BLaER1 treated with 17β-estradiol and CSF1 and Interleukin-3, amounts not matched to agents 10 nM and 100 nM (cell line): ENCODE measurements around the gene ASB2.

ENCODE experiments used
- H3K27ac ChIP-seq, 11 experiments: shearing (Covaris generic); formaldehyde crosslinking; 2 replicates each; pipeline ENCODE4 v1.8.1; 2022
- H3K27me3 ChIP-seq, 11 experiments: shearing (Covaris generic); formaldehyde crosslinking; 2 replicates each; pipeline ENCODE4 v1.8.1; 2022
- H3K36me3 ChIP-seq, 11 experiments: shearing (Covaris generic); formaldehyde crosslinking; 2 replicates each; pipeline ENCODE4 v1.8.1; 2022
- H3K4me1 ChIP-seq, 10 experiments: shearing (Covaris generic); formaldehyde crosslinking; 2 replicates each; pipeline ENCODE4 v1.8.1; 2022
- H3K4me2 ChIP-seq, 11 experiments: shearing (Covaris generic); formaldehyde crosslinking; 2 replicates each; pipeline ENCODE4 v1.8.1; 2022
- H3K4me3 ChIP-seq, 10 experiments: shearing (Covaris generic); formaldehyde crosslinking; 2 replicates each; pipeline ENCODE4 v1.8.1; 2022
- H3K9ac ChIP-seq, 11 experiments: shearing (Covaris generic); formaldehyde crosslinking; 2 replicates each; pipeline ENCODE4 v1.8.1; 2022
- H3K9me3 ChIP-seq, 11 experiments: shearing (Covaris generic); formaldehyde crosslinking; replicated peaks in 1 of 11; 2 replicates each; pipeline ENCODE4 v1.8.1; 2022
- H4K20me1 ChIP-seq, 11 experiments: shearing (Covaris generic); formaldehyde crosslinking; 2 replicates each; pipeline ENCODE4 v1.8.1; 2022
- Cebpa-rat ChIP-seq, 11 experiments: shearing (Covaris generic); IDR thresholded peaks; 2 replicates each; pipeline ENCODE4 v1.8.1; 2022

The ASB2 gene

GRCh38 chr14:93892505-93892839 is 83.9 kb downstream of the ASB2 start:
- Histone ChIP-seq H3K9me3 (no peaks in the 10 kb centered on the region), H3K4me3 (no peak overlapping the region), H3K9ac (no peak overlapping the region), H3K27me3 (no peaks in the 10 kb centered on the region), H3K4me1 (peaks cover 0 to 5% (median under 1%) of the 10 kb centered on the region in 10 experiments; a peak in 7 of 20 replicates), H4K20me1 (no peaks in the 10 kb centered on the region; a peak in 1 of 22 replicates), H3K4me2 (no peak overlapping the region), H3K36me3 (no peaks in the 10 kb centered on the region), H3K27ac (no peak overlapping the region)
- TF ChIP-seq Cebpa-rat (IDR thresholded peaks at IDR 0.05) = no peak

DNA sequence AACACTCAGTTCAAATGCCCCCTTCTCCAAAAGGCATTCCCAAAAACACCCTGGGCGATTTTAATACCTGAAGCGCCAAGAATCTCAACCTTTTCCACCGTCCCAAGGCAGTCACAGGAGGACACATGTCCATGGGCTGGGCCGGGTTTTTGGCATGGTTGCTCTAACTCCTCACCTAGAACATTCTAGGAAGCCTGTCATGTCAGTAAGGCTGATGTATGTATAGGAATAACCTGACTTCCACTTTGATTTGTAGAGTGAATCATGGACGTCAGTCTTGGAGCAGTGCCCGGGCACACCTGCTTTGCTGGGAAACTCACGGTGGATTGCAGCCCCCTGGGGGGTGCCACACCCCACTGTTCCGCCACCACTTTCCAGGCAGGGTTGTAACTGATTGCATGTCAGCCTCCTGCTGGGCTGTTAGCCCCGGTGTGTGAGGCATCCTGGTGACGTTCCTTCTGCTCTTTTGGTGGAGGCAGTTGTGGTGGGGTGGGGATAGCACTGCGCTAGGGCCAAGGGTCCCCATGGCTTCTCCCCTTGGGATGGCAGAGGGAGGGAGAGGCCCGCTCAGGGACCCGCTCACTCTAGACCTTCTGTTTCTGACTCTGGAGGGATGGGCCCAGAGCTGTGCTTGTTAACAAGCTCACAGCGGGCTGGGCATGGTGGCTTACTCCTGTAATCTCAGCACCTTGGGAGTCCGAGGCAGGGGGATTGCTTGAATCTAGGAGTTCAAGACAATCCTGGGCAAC is 84.4 kb downstream of the ASB2 start:
- Histone ChIP-seq H4K20me1 (no peaks in the 10 kb centered on the region; a peak in 1 of 22 replicates), H3K36me3 (no peaks in the 10 kb centered on the region), H3K9ac (no peak overlapping the region), H3K4me3 (no peak overlapping the region), H3K4me2 (no peak overlapping the region), H3K27me3 (no peaks in the 10 kb centered on the region), H3K27ac (no peak overlapping the region), H3K4me1 (peaks cover 0 to 5% (median 0%) of the 10 kb centered on the region in 10 experiments; a peak in 3 of 20 replicates), H3K9me3 (no peaks in the 10 kb centered on the region)
- no peak for TF ChIP-seq Cebpa-rat (IDR thresholded peaks at IDR 0.05)

DNA sequence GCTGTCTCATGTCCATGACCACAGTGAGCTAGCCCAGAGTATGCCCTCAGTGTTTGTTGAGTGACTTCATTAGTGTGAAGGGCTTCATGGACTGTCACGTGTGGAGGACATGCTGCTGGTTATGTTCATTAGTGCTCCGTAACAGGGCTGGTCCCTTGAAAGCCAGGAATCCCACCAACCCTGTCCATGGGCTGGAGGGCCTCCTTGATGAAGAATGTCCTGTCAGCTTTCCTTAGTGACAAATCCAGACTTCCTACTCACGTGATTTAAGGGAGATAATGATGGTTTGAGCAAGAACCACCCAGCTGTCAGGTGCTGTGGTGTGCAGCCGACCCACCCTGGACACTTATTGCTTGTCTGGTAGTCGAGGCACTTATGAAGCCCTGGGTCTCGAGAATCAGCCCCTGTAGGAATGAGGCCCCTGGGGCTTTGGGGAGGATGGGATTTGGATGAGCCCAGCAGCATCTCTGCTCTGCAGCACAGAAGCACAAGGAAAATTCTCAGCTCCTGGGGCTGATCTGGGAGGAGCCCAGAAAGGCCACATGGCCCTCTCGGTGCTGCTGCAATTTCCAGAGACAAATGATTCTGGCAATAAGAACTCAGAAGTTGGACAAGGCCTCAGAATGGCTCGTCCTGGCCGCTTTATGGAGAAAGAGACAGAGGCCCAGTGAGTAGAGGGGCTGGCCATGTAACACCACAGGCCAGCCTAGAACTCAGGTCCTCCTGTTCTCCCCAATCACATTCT is 86.5 kb downstream of the ASB2 start:
- H3K4me1 ChIP-seq = peaks cover 0 to 2% (median 0%) of the 10 kb centered on the region in 10 experiments; a peak in 1 of 20 replicates
- H3K9ac ChIP-seq = no peak overlapping the region
- no peak for TF ChIP-seq Cebpa-rat (IDR thresholded peaks at IDR 0.05)
- no peak overlapping the region; a peak in 1 of 22 replicates for H3K4me2 ChIP-seq
- no peaks in the 10 kb centered on the region for H3K36me3 ChIP-seq
- peaks cover 3 to 12% (median 11%) of the 10 kb centered on the region in 11 experiments; a peak in 17 of 22 replicates for H3K9me3 ChIP-seq
- no peaks in the 10 kb centered on the region for H3K27me3 ChIP-seq
- no peak overlapping the region for H3K27ac ChIP-seq
- no peaks in the 10 kb centered on the region; a peak in 1 of 22 replicates for H4K20me1 ChIP-seq
- no peak overlapping the region for H3K4me3 ChIP-seq

- H3K4me2 ChIP-seq = no peak overlapping the region; a peak in 1 of 22 replicates
- no peak overlapping the region for H3K9ac ChIP-seq
- no peak overlapping the region for H3K27ac ChIP-seq
- H3K36me3 ChIP-seq = no peaks in the 10 kb centered on the region
- no peaks in the 10 kb centered on the region; a peak in 1 of 22 replicates for H4K20me1 ChIP-seq
- TF ChIP-seq Cebpa-rat (IDR thresholded peaks at IDR 0.05) = no peak
- peaks cover 7 to 19% (median 13%) of the 10 kb centered on the region in 11 experiments; a peak in 17 of 22 replicates for H3K9me3 ChIP-seq
- no peak overlapping the region for H3K4me3 ChIP-seq
- H3K4me1 ChIP-seq = peaks cover 0 to 6% (median 0%) of the 10 kb centered on the region in 10 experiments; a peak in 1 of 20 replicates
- H3K27me3 ChIP-seq = no peaks in the 10 kb centered on the region
Observed at GRCh38 chr14:93888995-93889394, 87.4 kb downstream of the ASB2 start.

DNA sequence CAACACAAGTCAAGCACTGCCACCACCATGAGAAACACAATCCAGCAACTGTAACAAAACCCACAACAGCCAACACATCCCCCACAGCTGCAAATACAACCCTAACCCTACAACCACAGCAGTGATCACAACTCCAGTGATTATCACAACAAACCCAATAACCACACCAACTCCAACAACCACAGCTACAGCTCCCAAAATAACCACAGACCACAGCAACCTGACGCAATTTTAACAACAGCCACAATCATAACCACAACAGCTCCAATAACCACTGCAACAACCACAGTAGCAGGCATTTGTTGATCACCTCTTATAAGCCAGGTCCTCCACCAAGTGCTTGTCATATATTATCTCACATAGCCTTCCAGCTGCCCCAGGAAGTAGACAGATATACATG is 91.4 kb downstream of the ASB2 start:
- no peaks in the 10 kb centered on the region for H3K36me3 ChIP-seq
- H3K27ac ChIP-seq = no peak overlapping the region
- H3K9ac ChIP-seq = no peak overlapping the region
- no peak for TF ChIP-seq Cebpa-rat (IDR thresholded peaks at IDR 0.05)
- H3K27me3 ChIP-seq = no peaks in the 10 kb centered on the region
- peaks cover 32 to 46% (median 38%) of the 10 kb centered on the region in 11 experiments for H3K9me3 ChIP-seq
- peaks cover 0 to 19% (median 7%) of the 10 kb centered on the region in 10 experiments; a peak in 14 of 20 replicates for H3K4me1 ChIP-seq
- no peak overlapping the region for H3K4me2 ChIP-seq
- H4K20me1 ChIP-seq = no peaks in the 10 kb centered on the region
- H3K4me3 ChIP-seq = no peak overlapping the region
